GM12878 (cell line): ENCODE measurements around the gene TMEM40. TPM values are rescaled to one million over a fixed set of nuclear protein-coding genes. Genes with fewer than 3 reads are reported as not detected.
A peak's percentile ranks its signal among the peaks of the same experiment; 100 is the strongest.

Experiments used
- ATAC-seq: fragments of 200-7000 bp; cut with Tn5 transposase; 3 replicates; pipeline ENCODE4 v1.9.1; 2020; ENCODE audit warnings: mild to moderate bottlenecking, moderate library complexity
- BruUV-seq: library from RNA; stranded (reverse); fragments of 400-500 nt; replicated peaks from 2 replicates; lab custom pipeline; 2021; lab: Mats Ljungman, UMichigan
- CTCF ChIA-PET: fragments of 300-600 bp; sonication (Branson Sonifier 250); formaldehyde crosslinking; extraction: SDS; loops from one replicate; lab custom pipeline; 2021; ENCODE audit warnings: inconsistent platforms; lab: Yijun Ruan, JAX
- POLR2A ChIA-PET: fragments of 350-600 bp; formaldehyde crosslinking; extraction: SDS; loops from one replicate; lab custom pipeline; 2021; ENCODE audit warnings: inconsistent platforms; lab: Charles Lee
- RAD21 ChIA-PET: fragments of 300-600 bp; sonication (Branson Sonifier 250); formaldehyde crosslinking; loops from one replicate; lab custom pipeline; 2023; ENCODE audit warnings: antibody characterized with exemption; ENCODE audit not compliant: unreplicated experiment; lab: Charles Lee
- SMC1A ChIA-PET: fragments of 300-600 bp; sonication (Branson Sonifier 250); formaldehyde crosslinking; loops from one replicate; lab custom pipeline; 2023; ENCODE audit not compliant: unreplicated experiment, uncharacterized antibody; lab: Charles Lee
- DNase-seq: peaks from one replicate; pipeline ENCODE4 v3.0.0-alpha.2; 2011; ENCODE audit warnings: low read depth, low spot score
- FAIRE-seq: peaks from 3 replicates; lab custom pipeline; 2011; peaks lifted over from hg19 to GRCh38; lab: Jason Lieb, UNC
- H2AFZ ChIP-seq: 2 replicates; pipeline ENCODE4 v1.6.0; 2011; ENCODE audit warnings: low read depth, low read length, control low read depth; ENCODE audit not compliant: control insufficient read depth
- H3K27ac ChIP-seq: 2 replicates; pipeline ENCODE4 v1.5.1; 2011; ENCODE audit warnings: control low read depth; ENCODE audit not compliant: control insufficient read depth, insufficient read depth
- H3K27me3 ChIP-seq, 2 experiments: replicated peaks in 1 of 2; 2 replicates each; pipeline versions ENCODE4 v1.6.0 to v1.6.1; 2011; ENCODE audit warnings: low read length in 1 of 2; ENCODE audit not compliant: control insufficient read depth in 2 of 2, insufficient read depth in 2 of 2
- H3K36me3 ChIP-seq, 2 experiments: 2 replicates each; pipeline ENCODE4 v1.5.1; 2011; ENCODE audit warnings: low read length in 1 of 2; ENCODE audit not compliant: control insufficient read depth in 2 of 2, insufficient read depth in 2 of 2
- H3K4me1 ChIP-seq: 2 replicates; pipeline ENCODE4 v1.6.1; 2011; ENCODE audit warnings: mild to moderate bottlenecking, low read length, moderate library complexity, mixed read lengths; ENCODE audit not compliant: control insufficient read depth, insufficient read depth
- H3K4me2 ChIP-seq: 2 replicates; pipeline ENCODE4 v1.6.0; 2011; ENCODE audit warnings: control low read depth; ENCODE audit not compliant: control insufficient read depth, insufficient read depth
- H3K4me3 ChIP-seq: fragments of 200-600 bp; sonication (generic); 2 replicates; pipeline ENCODE4 v1.5.1; 2016
- H3K79me2 ChIP-seq: 2 replicates; pipeline ENCODE4 v1.6.0; 2011; ENCODE audit warnings: low read length; ENCODE audit not compliant: control insufficient read depth, insufficient read depth
- H3K9ac ChIP-seq: 2 replicates; pipeline ENCODE4 v1.8.0; 2011; ENCODE audit warnings: low read length, control low read depth, mixed read lengths; ENCODE audit not compliant: control insufficient read depth, insufficient read depth
- H3K9me3 ChIP-seq: replicated peaks from 3 replicates; pipeline ENCODE4 v1.5.1; 2011; ENCODE audit warnings: mild to moderate bottlenecking, low read length; ENCODE audit not compliant: control insufficient read depth, insufficient read depth
- H4K20me1 ChIP-seq: 2 replicates; pipeline ENCODE4 v1.6.0; 2011; ENCODE audit not compliant: control insufficient read depth, insufficient read depth
- ATF3 ChIP-seq: IDR thresholded peaks from 2 replicates; pipeline ENCODE4 v1.6.1; 2011; ENCODE audit warnings: low read depth, mild to moderate bottlenecking, low read length, moderate library complexity, borderline replicate concordance; ENCODE audit errors: extremely low read depth
- BCL11A ChIP-seq: IDR thresholded peaks from 2 replicates; pipeline ENCODE4 v1.6.1; 2011; ENCODE audit warnings: low read depth, low read length
- CBX5 ChIP-seq: sonication (generic); IDR thresholded peaks from 2 replicates; pipeline ENCODE4 v1.6.1; 2016; ENCODE audit warnings: low read depth, moderate library complexity, mild to moderate bottlenecking, inconsistent platforms
- DPF2 ChIP-seq: fragments of 450-650 bp; IDR thresholded peaks from 2 replicates; pipeline ENCODE4 v1.6.1; 2017; ENCODE audit warnings: mild to moderate bottlenecking
- FOS ChIP-seq: IDR thresholded peaks from 3 replicates; pipeline ENCODE4 v1.6.1; 2011; ENCODE audit warnings: borderline replicate concordance; ENCODE audit not compliant: insufficient read length; ENCODE audit errors: extremely low read depth
- HCFC1 ChIP-seq: fragments of 150-350 bp; IDR thresholded peaks from 2 replicates; pipeline ENCODE4 v1.6.1; 2014; ENCODE audit warnings: low read length
- HDAC6 ChIP-seq: fragments of 200-600 bp; sonication (generic); IDR thresholded peaks from one replicate; pipeline ENCODE4 v1.8.0; 2017; ENCODE audit warnings: antibody characterized with exemption; ENCODE audit not compliant: unreplicated experiment
- KAT2A ChIP-seq: conservative IDR thresholded peaks from 2 replicates; pipeline ENCODE4 v1.6.1; 2011; ENCODE audit warnings: low read depth, low read length; ENCODE audit not compliant: control insufficient read depth
- NFYB ChIP-seq: IDR thresholded peaks from 2 replicates; pipeline ENCODE4 v1.6.1; 2011; ENCODE audit warnings: low read depth, mild to moderate bottlenecking, low read length, improper control_type of control experiment, moderate library complexity; ENCODE audit not compliant: insufficient read depth
- NR2C2 ChIP-seq: IDR thresholded peaks from 2 replicates; pipeline ENCODE4 v1.6.1; 2011; ENCODE audit warnings: borderline replicate concordance, low read depth; ENCODE audit not compliant: control insufficient read depth, insufficient read length
- STAT1 ChIP-seq: fragments of 450-650 bp; conservative IDR thresholded peaks from 2 replicates; pipeline ENCODE4 v1.6.1; 2014; ENCODE audit warnings: antibody characterized with exemption, mild to moderate bottlenecking
- TCF7 ChIP-seq: IDR thresholded peaks from 2 replicates; pipeline ENCODE4 v1.6.1; 2014; ENCODE audit warnings: antibody characterized with exemption, borderline replicate concordance
- WRNIP1 ChIP-seq: IDR thresholded peaks from 2 replicates; pipeline ENCODE4 v1.6.1; 2011; ENCODE audit warnings: low read depth, low read length, improper control_type of control experiment, borderline replicate concordance
- ZBTB40 ChIP-seq: fragments of 450-650 bp; IDR thresholded peaks from 2 replicates; pipeline ENCODE4 v1.6.1; 2016; ENCODE audit warnings: mild to moderate bottlenecking, moderate library complexity, borderline replicate concordance
- ZSCAN29 ChIP-seq: fragments of 450-650 bp; IDR thresholded peaks from 2 replicates; pipeline ENCODE4 v1.6.1; 2017; ENCODE audit warnings: mild to moderate bottlenecking, moderate library complexity
- WGBS: methylation state at CpG from one replicate; pipeline ENCODE4 v1.1.6; 2016; ENCODE audit warnings: low lambda C conversion rate; ENCODE audit not compliant: insufficient replicate concordance, insufficient coverage; ENCODE audit errors: missing lambda C conversion rate; 5-methylcytosine and 5-hydroxymethylcytosine counted together
- in situ Hi-C: fragments of 300-500 bp; cut with MboI; formaldehyde crosslinking; loops from 9 replicates; pipeline ENCODE4 v1.14.3; 2018; ENCODE audit warnings: mixed read lengths
- intact Hi-C: fragments of 100-400 bp; cut with micrococcal nuclease; formaldehyde crosslinking; loops from one replicate; pipeline ENCODE4 v1.14.2; 2022; ENCODE audit not compliant: unreplicated experiment
- polyA plus RNA-seq, 11 experiments: library from polyadenylated mRNA; depleted of rRNA in 4 of 11; unstranded in 6 of 11; stranded (reverse) in 5 of 11; fragments of >200 nt; fragmentation: Nextera tagmentation in 4 of 11; fragmentation: Illumina TruSeq in 1 of 11; extraction: Ambion mirVana in 4 of 11; extraction: Trizol in 1 of 11; gene quantifications; 1 replicate in 1 of 11; 2 replicates in 10 of 11; pipeline versions ENCODE4 v1.2.1 to v1.2.3, GENCODE V29; 2011 to 2016; ENCODE audit warnings: inconsistent platforms in 2 of 11, missing spikeins in 2 of 11, low read depth in 1 of 11
- total RNA-seq, 4 experiments: library from RNA; depleted of rRNA in 3 of 4; stranded (reverse); fragments of >200 nt in 3 of 4; fragmentation: Illumina TruSeq in 1 of 4; extraction: Trizol in 1 of 4; gene quantifications; 2 replicates each; pipeline versions ENCODE4 v1.2.1 to v1.2.3, GENCODE V29; 2013 to 2021
- TF ChIP-seq, protein P1 (sequence below): fragments of 450-650 bp; IDR thresholded peaks from 2 replicates; pipeline ENCODE4 v1.6.1; 2018; ENCODE audit warnings: mild to moderate bottlenecking, low read depth, moderate library complexity; ENCODE audit not compliant: partially characterized antibody

TMEM40 gene
- total and polyA plus RNA-seq, 10 of the 15 experiments (the other 5 are each of a cell fraction or from before 2014, with no cell fraction given): 0.10 to 0.46 (median 0.27) TPM; not detected in 3

DNA sequence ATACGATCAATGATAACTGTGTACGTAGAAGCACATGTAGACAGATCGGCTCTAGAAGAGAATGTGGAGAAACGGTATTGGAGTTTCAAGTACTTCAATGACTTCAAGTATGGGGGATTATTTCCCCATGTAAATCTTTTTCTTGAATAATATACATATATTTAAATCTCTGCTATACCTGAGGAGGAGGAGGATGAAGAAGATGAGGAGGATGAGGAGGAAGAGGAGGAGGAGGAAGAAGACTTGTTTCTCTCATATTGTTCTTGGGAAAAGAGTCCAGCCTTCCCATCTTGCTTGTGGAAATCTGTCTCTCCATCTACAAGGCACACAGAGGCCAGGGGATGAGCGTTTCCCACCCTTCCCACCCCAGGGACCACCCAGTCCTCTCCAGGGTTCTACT lies 10.6 kb downstream of the TMEM40 start:
- H3K4me1 ChIP-seq: peaks cover 22% of the 10 kb centered on the region
- no peak overlapping the region for H3K4me3 ChIP-seq
- ChIA-PET RAD21 (no interaction called here), SMC1A (no interaction called here), POLR2A (interaction anchor here (0.7 to 1.2 kb wide), 3 partner anchors 11 to 1254 kb away, joined by 3 to 6 read pairs (median 4); no protein-coding TSS in a partner anchor), CTCF (no interaction called here)
- H2AFZ ChIP-seq: no peak overlapping the region
- H3K36me3 ChIP-seq: no peaks in the 10 kb centered on the region
- no peaks in the 10 kb centered on the region for H3K9me3 ChIP-seq
- no peaks in the 10 kb centered on the region for H3K27me3 ChIP-seq
- intact Hi-C loops (no loop called here), in situ Hi-C loops (no loop called here)
- no TSS peak for BruUV-seq
- DNase-seq: no peak
- 85% methylated on average over 5 of the region's 5 CpGs for WGBS
- H3K79me2 ChIP-seq: no peaks in the 10 kb centered on the region
- H3K4me2 ChIP-seq: peak overlapping the region; percentile 44; the same call in 1 of the 2 replicates
- FAIRE-seq: no peak
- no peak overlapping the region for H3K9ac ChIP-seq
- ATAC-seq: no peak
- no peaks in the 10 kb centered on the region for H4K20me1 ChIP-seq
- H3K27ac ChIP-seq: no peak overlapping the region
- TF ChIP-seq BCL11A (no peak), WRNIP1 (no peak), HCFC1 (no peak), TCF7 (no peak), STAT1 (no peak), ZBTB40 (no peak), FOS (no peak), DPF2 (no peak), ATF3 (no peak), CBX5 (no peak), NFYB (no peak), HDAC6 (no peak), ZSCAN29 (no peak), KAT2A (no peak), NR2C2 (no peak)
- TF ChIP-seq, protein P1, sequence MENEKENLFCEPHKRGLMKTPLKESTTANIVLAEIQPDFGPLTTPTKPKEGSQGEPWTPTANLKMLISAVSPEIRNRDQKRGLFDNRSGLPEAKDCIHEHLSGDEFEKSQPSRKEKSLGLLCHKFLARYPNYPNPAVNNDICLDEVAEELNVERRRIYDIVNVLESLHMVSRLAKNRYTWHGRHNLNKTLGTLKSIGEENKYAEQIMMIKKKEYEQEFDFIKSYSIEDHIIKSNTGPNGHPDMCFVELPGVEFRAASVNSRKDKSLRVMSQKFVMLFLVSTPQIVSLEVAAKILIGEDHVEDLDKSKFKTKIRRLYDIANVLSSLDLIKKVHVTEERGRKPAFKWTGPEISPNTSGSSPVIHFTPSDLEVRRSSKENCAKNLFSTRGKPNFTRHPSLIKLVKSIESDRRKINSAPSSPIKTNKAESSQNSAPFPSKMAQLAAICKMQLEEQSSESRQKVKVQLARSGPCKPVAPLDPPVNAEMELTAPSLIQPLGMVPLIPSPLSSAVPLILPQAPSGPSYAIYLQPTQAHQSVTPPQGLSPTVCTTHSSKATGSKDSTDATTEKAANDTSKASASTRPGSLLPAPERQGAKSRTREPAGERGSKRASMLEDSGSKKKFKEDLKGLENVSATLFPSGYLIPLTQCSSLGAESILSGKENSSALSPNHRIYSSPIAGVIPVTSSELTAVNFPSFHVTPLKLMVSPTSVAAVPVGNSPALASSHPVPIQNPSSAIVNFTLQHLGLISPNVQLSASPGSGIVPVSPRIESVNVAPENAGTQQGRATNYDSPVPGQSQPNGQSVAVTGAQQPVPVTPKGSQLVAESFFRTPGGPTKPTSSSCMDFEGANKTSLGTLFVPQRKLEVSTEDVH: no peak
